Nephron (organoid): ENCODE results near the gene C10orf120.

ENCODE experiments used
- H3K27ac Mint-ChIP-seq, 3 experiments: 2 replicates each; pipeline ENCODE4 v1.8.0; 2020; ENCODE audit warnings: mixed read lengths in 3 of 3, mild to moderate bottlenecking in 2 of 3, moderate library complexity in 1 of 3
- H3K27me3 Mint-ChIP-seq: 2 replicates; pipeline ENCODE4 v1.8.0; 2021; ENCODE audit warnings: low read depth, mild to moderate bottlenecking, moderate library complexity, mixed read lengths
- H3K36me3 Mint-ChIP-seq: 2 replicates; pipeline ENCODE4 v1.8.0; 2020; ENCODE audit warnings: low read depth, mixed read lengths
- H3K4me1 Mint-ChIP-seq: 2 replicates; pipeline ENCODE4 v1.8.0; 2020; ENCODE audit warnings: mixed read lengths
- H3K4me3 Mint-ChIP-seq, 3 experiments: 2 replicates each; pipeline ENCODE4 v1.8.0; 2020; ENCODE audit warnings: mild to moderate bottlenecking in 3 of 3, mixed read lengths in 3 of 3, moderate library complexity in 2 of 3
- H3K9me3 Mint-ChIP-seq: 2 replicates; pipeline ENCODE4 v1.8.0; 2020; ENCODE audit warnings: mixed read lengths
- TF ChIP-seq, protein P1 (sequence below), 3 experiments: fragments of 200-600 bp; sonication (generic); IDR thresholded peaks; one replicate each; pipeline ENCODE4 v1.5.0; 2021; ENCODE audit warnings: antibody characterized with exemption in 3 of 3; ENCODE audit not compliant: unreplicated experiment in 3 of 3

C10orf120 gene

DNA sequence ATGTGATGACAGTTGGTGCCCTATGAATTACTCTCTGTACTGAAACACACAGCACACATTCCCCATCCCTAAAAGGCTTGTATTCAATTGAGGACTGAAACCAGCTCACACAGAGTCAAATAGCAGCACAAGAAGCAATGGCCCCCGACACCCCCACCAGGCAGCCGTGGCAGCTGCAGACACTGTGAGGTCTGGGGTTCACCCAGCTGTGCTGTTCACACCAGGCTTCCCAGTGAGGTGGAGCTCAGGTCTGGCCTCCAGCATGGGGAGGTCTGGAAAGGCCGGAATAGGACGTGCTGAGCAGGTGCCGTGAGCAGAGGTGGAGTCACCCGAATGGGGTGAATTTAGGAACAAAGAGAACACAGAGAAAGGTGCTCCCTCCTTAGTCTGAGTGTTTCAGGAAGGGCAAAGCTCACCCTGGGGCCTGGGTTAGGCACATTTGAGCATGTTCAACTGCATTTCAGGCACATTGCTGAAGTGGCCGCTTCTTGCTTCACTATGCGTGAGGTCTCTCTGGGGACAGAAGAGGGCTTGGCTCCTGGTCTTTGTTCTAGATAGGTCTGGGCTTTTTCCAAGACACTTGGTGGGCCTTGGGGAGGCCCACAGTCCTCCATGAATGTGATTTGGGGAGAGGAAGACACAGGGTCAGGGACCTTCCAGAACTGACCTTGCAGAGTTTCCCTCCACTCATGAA is 41.1 kb downstream of the C10orf120 start:
- no peaks in the 10 kb centered on the region for H3K9me3 Mint-ChIP-seq
- H3K36me3 Mint-ChIP-seq = no peaks in the 10 kb centered on the region
- no peak overlapping the region for H3K27ac Mint-ChIP-seq
- H3K4me1 Mint-ChIP-seq = no peaks in the 10 kb centered on the region
- TF ChIP-seq, protein P1, sequence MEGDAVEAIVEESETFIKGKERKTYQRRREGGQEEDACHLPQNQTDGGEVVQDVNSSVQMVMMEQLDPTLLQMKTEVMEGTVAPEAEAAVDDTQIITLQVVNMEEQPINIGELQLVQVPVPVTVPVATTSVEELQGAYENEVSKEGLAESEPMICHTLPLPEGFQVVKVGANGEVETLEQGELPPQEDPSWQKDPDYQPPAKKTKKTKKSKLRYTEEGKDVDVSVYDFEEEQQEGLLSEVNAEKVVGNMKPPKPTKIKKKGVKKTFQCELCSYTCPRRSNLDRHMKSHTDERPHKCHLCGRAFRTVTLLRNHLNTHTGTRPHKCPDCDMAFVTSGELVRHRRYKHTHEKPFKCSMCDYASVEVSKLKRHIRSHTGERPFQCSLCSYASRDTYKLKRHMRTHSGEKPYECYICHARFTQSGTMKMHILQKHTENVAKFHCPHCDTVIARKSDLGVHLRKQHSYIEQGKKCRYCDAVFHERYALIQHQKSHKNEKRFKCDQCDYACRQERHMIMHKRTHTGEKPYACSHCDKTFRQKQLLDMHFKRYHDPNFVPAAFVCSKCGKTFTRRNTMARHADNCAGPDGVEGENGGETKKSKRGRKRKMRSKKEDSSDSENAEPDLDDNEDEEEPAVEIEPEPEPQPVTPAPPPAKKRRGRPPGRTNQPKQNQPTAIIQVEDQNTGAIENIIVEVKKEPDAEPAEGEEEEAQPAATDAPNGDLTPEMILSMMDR (IDR thresholded peaks at IDR 0.05; ENCODE audit: unreplicated experiment in 3 of 3) = no peak
- no peak overlapping the region for H3K4me3 Mint-ChIP-seq
- H3K27me3 Mint-ChIP-seq = peaks cover 10% of the 10 kb centered on the region

DNA sequence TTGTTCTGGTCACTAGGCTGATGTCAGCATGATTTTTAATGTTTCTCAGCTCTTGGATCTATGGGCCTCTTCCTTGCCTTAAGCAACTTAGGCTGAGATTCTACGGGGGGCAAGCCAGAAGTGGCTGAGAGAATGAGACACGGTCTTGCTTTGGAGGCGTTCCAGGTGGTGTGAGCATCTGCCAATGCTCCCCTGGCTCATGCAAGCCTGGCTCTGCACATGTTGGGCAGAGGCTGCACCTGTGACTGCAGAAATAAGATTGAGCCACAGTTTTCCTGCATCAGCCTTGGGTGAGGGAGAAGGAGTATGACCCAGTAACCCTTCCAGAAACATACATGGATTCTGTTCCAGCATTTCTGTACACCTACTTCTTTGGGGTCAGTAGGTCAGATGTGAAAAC is 41.9 kb downstream of the C10orf120 start:
- TF ChIP-seq, protein P1 (IDR thresholded peaks at IDR 0.05; ENCODE audit: unreplicated experiment in 3 of 3) = no peak
- Mint-ChIP-seq H3K9me3 (no peaks in the 10 kb centered on the region), H3K36me3 (no peaks in the 10 kb centered on the region), H3K4me1 (no peaks in the 10 kb centered on the region), H3K27ac (no peak overlapping the region), H3K27me3 (peaks cover 10% of the 10 kb centered on the region), H3K4me3 (no peak overlapping the region)

DNA sequence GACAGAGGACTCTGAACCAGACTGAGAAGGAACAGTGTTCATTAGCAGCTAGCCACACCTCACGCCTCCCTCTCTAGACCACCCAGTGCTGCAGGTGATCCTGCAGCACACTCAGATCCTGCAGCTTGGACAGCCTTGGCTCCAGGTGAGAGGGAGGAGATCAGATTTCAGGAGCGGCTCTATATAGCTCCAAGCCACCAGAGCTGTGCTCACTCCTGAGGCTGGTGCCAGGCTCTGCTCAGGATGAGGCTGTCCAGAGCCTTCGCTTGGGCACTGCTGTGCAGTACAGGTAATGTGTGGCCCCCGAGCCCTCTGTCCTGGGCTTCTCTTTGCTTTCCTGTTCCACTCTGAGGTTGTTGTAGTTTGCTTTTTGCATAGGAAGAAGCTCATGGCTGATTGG is 42.4 kb downstream of the C10orf120 start:
- peaks cover 10% of the 10 kb centered on the region for H3K27me3 Mint-ChIP-seq

DNA sequence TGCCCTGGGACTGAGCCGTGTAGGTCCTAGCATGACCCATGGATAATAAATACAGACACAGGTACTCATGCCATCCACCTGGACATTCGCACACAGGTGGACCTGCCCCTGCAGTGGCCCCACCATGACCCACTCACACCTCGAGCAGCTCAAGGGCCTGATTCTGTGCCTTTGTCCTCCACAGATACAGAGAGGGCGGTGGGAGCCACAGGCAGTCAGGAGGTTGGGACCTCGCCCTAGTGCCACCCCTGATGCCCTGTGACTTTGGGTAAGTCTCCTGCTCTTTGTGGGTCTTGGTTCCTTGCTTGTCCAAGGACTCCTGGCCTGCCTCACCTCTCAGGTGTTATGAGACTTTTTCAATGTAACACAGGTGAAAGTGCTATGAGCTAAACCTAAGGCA is 42.9 kb downstream of the C10orf120 start:
- H3K9me3 Mint-ChIP-seq = no peaks in the 10 kb centered on the region
- TF ChIP-seq, protein P1 (IDR thresholded peaks at IDR 0.05; ENCODE audit: unreplicated experiment in 3 of 3) = no peak
- H3K27me3 Mint-ChIP-seq = peaks cover 9% of the 10 kb centered on the region
- H3K4me3 Mint-ChIP-seq = no peak overlapping the region
- H3K36me3 Mint-ChIP-seq = no peaks in the 10 kb centered on the region
- H3K27ac Mint-ChIP-seq = no peak overlapping the region
- H3K4me1 Mint-ChIP-seq = no peaks in the 10 kb centered on the region

More for the DNA sequence above, 42.4 kb downstream of the C10orf120 start:
- TF ChIP-seq, protein P1 (IDR thresholded peaks at IDR 0.05; ENCODE audit: unreplicated experiment in 3 of 3) = no peak
- no peaks in the 10 kb centered on the region for H3K4me1 Mint-ChIP-seq
- no peak overlapping the region for H3K4me3 Mint-ChIP-seq
- H3K36me3 Mint-ChIP-seq = no peaks in the 10 kb centered on the region
- no peaks in the 10 kb centered on the region for H3K9me3 Mint-ChIP-seq
- H3K27ac Mint-ChIP-seq = no peak overlapping the region

DNA sequence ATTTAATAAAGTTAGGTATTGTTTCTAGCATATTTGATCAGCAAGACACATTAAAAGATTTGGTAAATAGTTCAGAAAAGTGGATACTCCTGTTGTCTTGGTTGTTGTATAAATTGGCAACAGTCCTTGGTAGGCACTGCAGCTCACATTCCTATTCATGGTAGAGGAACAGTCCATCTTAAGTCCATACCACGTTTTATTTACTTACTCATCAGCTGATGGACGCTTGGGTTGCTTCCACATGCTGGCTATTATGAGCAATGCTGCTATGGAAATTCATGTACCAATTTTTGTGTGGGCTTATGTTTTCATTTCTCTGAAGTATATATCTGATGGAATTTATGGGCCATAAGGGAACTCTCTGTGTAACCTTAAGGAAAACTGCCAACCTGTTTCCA is 43.3 kb downstream of the C10orf120 start:
- Mint-ChIP-seq H3K36me3 (no peaks in the 10 kb centered on the region), H3K27ac (no peak overlapping the region), H3K27me3 (peaks cover 9% of the 10 kb centered on the region), H3K9me3 (no peaks in the 10 kb centered on the region), H3K4me3 (no peak overlapping the region), H3K4me1 (no peaks in the 10 kb centered on the region)
- TF ChIP-seq, protein P1 (IDR thresholded peaks at IDR 0.05; ENCODE audit: unreplicated experiment in 3 of 3) = no peak
